Fibroblast of lung (primary cell): ENCODE results near the gene OTUD3. TPM values are rescaled to one million over a fixed set of nuclear protein-coding genes. Genes with fewer than 3 reads are reported as not detected.

Experiments
- DNase-seq, 2 donors: peaks; one replicate each; pipeline versions ENCODE4 v3.0.0 to v3.0.0-alpha.2; 2010; ENCODE audit warnings: low read depth in 2 of 2
- H2AFZ ChIP-seq: 2 replicates; pipeline ENCODE4 v1.5.1; 2012; ENCODE audit warnings: low read length, control low read depth, inconsistent platforms
- H3K27ac ChIP-seq: 2 replicates; pipeline ENCODE4 v1.5.1; 2011; ENCODE audit warnings: low read length, control low read depth; ENCODE audit not compliant: insufficient read depth
- H3K27me3 ChIP-seq: 2 replicates; pipeline ENCODE4 v1.5.1; 2011; ENCODE audit warnings: mild to moderate bottlenecking, low read length; ENCODE audit not compliant: control insufficient read depth, insufficient read depth
- H3K36me3 ChIP-seq: 2 replicates; pipeline ENCODE4 v1.5.1; 2011; ENCODE audit warnings: low read length; ENCODE audit not compliant: control insufficient read depth, insufficient read depth
- H3K4me1 ChIP-seq: 2 replicates; pipeline ENCODE4 v1.5.1; 2011; ENCODE audit warnings: low read length; ENCODE audit not compliant: control insufficient read depth, insufficient read depth; ENCODE audit errors: extremely low read depth
- H3K4me2 ChIP-seq: 2 replicates; pipeline ENCODE4 v1.5.1; 2011; ENCODE audit warnings: low read length, control low read depth; ENCODE audit not compliant: insufficient read depth; ENCODE audit errors: extremely low read depth
- H3K4me3 ChIP-seq, 4 experiments: fragments of 200-600 bp in 1 of 4; sonication (generic) in 1 of 4; replicated peaks in 1 of 4; 2 replicates each; pipeline ENCODE4 v1.5.1; 2011 to 2016; ENCODE audit warnings: low read length in 4 of 4, low read depth in 3 of 4, mild to moderate bottlenecking in 3 of 4, control low read depth in 2 of 4, inconsistent platforms in 1 of 4, mixed read lengths in 1 of 4; ENCODE audit not compliant: insufficient read depth in 1 of 4; ENCODE audit errors: control extremely low read depth in 1 of 4
- H3K79me2 ChIP-seq: 2 replicates; pipeline ENCODE4 v1.5.1; 2012; ENCODE audit warnings: mild to moderate bottlenecking, low read length, inconsistent platforms; ENCODE audit not compliant: control insufficient read depth, insufficient read depth
- H3K9ac ChIP-seq: 2 replicates; pipeline ENCODE4 v1.5.1; 2011; ENCODE audit warnings: mild to moderate bottlenecking, low read length, control low read depth; ENCODE audit not compliant: insufficient read depth
- H3K9me3 ChIP-seq: 2 replicates; pipeline ENCODE4 v1.5.1; 2012; ENCODE audit warnings: low read depth, low read length; ENCODE audit not compliant: control insufficient read depth, insufficient read depth
- H4K20me1 ChIP-seq: 2 replicates; pipeline ENCODE4 v1.5.1; 2011; ENCODE audit warnings: low read length; ENCODE audit not compliant: control insufficient read depth, insufficient read depth; ENCODE audit errors: extremely low read depth
- CTCF ChIP-seq, 2 donors: IDR thresholded peaks in 1 of 2; conservative IDR thresholded peaks in 1 of 2; 1 replicate in 1 of 2; 2 replicates in 1 of 2; pipeline ENCODE4 v1.5.1; 2011 to 2012; ENCODE audit warnings: low read length in 2 of 2, control low read depth in 1 of 2, inconsistent platforms in 1 of 2, low read depth in 1 of 2, mild to moderate bottlenecking in 1 of 2
- EZH2 ChIP-seq: IDR thresholded peaks from 2 replicates; pipeline ENCODE4 v1.5.1; 2012; ENCODE audit warnings: low read length, control low read depth, mild to moderate bottlenecking; ENCODE audit errors: missing control alignments
- polyA plus RNA-seq, 2 donors: library from polyadenylated mRNA; depleted of rRNA in 1 of 2; stranded (reverse) in 1 of 2; unstranded in 1 of 2; fragments of >200 nt; gene quantifications; 2 replicates each; pipeline ENCODE4 v1.2.1, GENCODE V29; 2011 to 2012; ENCODE audit warnings: missing spikeins in 1 of 2
- total RNA-seq: library from RNA; depleted of rRNA; stranded (reverse); fragments of >200 nt; gene quantifications from 2 replicates; pipeline ENCODE4 v1.2.1, GENCODE V29; 2014

OTUD3 gene
- total and polyA plus RNA-seq, 2 donors (not counting 1 experiment from before 2014, with no cell fraction given): 3.0 to 5.0 TPM

- Histone ChIP-seq H3K9ac (no peak overlapping the region), H3K79me2 (no peaks in the 10 kb centered on the region), H4K20me1 (no peaks in the 10 kb centered on the region), H3K9me3 (no peaks in the 10 kb centered on the region), H3K27ac (no peak overlapping the region), H3K27me3 (no peaks in the 10 kb centered on the region), H3K4me2 (no peak overlapping the region), H2AFZ (no peak overlapping the region), H3K4me3 (no peak overlapping the region), H3K4me1 (no peaks in the 10 kb centered on the region), H3K36me3 (peaks cover 7% of the 10 kb centered on the region)
- DNase-seq: no peak
- TF ChIP-seq EZH2: no peak
- TF ChIP-seq CTCF (conservative IDR thresholded peaks at IDR 0.05 in 1 of 2, IDR thresholded peaks at IDR 0.05 in 1 of 2; ENCODE audit: low read depth in 1 of 2, low read length in 2 of 2): no peak
Measured at GRCh38 chr1:19901653-19902052, 19.5 kb downstream of the OTUD3 start.

- DNase-seq: peak in 1 of 2 donors; percentile 39
- Histone ChIP-seq H4K20me1 (no peaks in the 10 kb centered on the region), H3K27me3 (no peaks in the 10 kb centered on the region), H3K79me2 (no peaks in the 10 kb centered on the region), H3K9me3 (no peaks in the 10 kb centered on the region), H2AFZ (no peak overlapping the region), H3K4me1 (no peaks in the 10 kb centered on the region), H3K36me3 (peaks cover 12% of the 10 kb centered on the region), H3K4me2 (no peak overlapping the region), H3K27ac (no peak overlapping the region), H3K9ac (no peak overlapping the region), H3K4me3 (no peak overlapping the region)
- TF ChIP-seq EZH2 (no peak), CTCF (conservative IDR thresholded peaks at IDR 0.05 in 1 of 2, IDR thresholded peaks at IDR 0.05 in 1 of 2; ENCODE audit: low read depth in 1 of 2, low read length in 2 of 2) (no peak)
Measured at GRCh38 chr1:19903621-19904020, 21.4 kb downstream of the OTUD3 start.

GRCh38 chr1:19907456-19907855, 25.3 kb downstream of the OTUD3 start:
- peaks cover 12% of the 10 kb centered on the region for H3K36me3 ChIP-seq
- no peak for DNase-seq
- H3K27ac ChIP-seq: no peak overlapping the region
- no peaks in the 10 kb centered on the region for H3K9me3 ChIP-seq
- no peak for TF ChIP-seq CTCF (conservative IDR thresholded peaks at IDR 0.05 in 1 of 2, IDR thresholded peaks at IDR 0.05 in 1 of 2; ENCODE audit: low read depth in 1 of 2, low read length in 2 of 2)
- no peak for TF ChIP-seq EZH2
- H3K4me1 ChIP-seq: no peaks in the 10 kb centered on the region
- no peaks in the 10 kb centered on the region for H4K20me1 ChIP-seq
- H3K9ac ChIP-seq: no peak overlapping the region
- H3K4me3 ChIP-seq: no peak overlapping the region
- no peaks in the 10 kb centered on the region for H3K79me2 ChIP-seq
- H3K27me3 ChIP-seq: no peaks in the 10 kb centered on the region
- no peak overlapping the region for H3K4me2 ChIP-seq
- H2AFZ ChIP-seq: no peak overlapping the region
